ENCODE data around the gene SPOCD1.

GRCh38 chr1:31859044-31859443 is 43.2 kb upstream of the SPOCD1 start:
- TF ChIP-seq GATA2 (IDR thresholded peaks at IDR 0.05; ENCODE audit: low read depth, low read length) (no peak), GATA3 (IDR thresholded peaks at IDR 0.05; ENCODE audit: low read depth, low read length) (no peak)

Measured in SH-SY5Y (cell line).